Measurements from ENCODE around the gene PLA2G4E. TPM values are rescaled to one million over a fixed set of nuclear protein-coding genes. Genes with fewer than 3 reads are reported as not detected.

Gene PLA2G4E
- total RNA-seq, 4 donors from 2014 or later, result 1.1 to 89.5 (median 9.2) TPM

DNA sequence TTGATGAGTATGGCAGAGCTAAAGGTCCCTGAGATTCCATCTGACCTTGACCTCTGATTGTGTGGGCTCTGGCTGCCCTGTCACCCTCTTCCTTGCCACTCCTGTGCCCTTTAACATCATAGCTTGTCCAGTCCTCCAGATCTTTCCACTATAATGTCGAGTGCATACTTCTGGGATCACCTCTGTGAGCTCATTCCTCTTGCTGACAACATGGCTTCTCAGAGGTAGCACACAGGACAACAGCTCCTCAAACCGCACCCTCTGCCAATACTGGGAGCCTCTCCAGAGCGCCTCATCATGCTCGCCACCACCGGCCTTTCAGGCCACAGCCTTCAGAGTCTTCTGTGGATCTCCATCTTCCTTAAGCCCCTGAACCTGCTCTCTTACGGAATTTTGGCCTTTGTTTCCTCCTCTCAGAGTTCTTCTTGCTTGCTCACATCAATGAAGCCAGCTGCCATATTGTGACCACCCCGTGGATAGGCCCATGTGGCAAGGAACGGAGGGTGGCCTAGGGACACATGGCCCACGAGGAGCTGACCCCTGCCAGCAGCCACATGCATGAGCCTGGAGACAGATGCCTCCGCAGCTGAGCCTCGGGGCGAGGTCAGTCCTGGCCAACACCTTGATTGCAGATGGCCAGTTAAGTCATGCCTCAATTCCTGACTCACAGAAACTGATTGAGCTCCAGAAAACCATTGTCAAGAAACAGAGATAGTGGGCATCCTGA is 42.4 kb upstream of the PLA2G4E start:
- WGBS, 2 donors, result 69 to 87% methylated on average over 7 to 10 of the region's 12 CpGs
- H3K4me3 ChIP-seq, result no peak overlapping the region
- no peaks in the 10 kb centered on the region for H3K36me3 ChIP-seq
- no peaks in the 10 kb centered on the region for H3K9me3 ChIP-seq
- H3K27ac ChIP-seq, result no peak overlapping the region
- TF ChIP-seq, protein P1, sequence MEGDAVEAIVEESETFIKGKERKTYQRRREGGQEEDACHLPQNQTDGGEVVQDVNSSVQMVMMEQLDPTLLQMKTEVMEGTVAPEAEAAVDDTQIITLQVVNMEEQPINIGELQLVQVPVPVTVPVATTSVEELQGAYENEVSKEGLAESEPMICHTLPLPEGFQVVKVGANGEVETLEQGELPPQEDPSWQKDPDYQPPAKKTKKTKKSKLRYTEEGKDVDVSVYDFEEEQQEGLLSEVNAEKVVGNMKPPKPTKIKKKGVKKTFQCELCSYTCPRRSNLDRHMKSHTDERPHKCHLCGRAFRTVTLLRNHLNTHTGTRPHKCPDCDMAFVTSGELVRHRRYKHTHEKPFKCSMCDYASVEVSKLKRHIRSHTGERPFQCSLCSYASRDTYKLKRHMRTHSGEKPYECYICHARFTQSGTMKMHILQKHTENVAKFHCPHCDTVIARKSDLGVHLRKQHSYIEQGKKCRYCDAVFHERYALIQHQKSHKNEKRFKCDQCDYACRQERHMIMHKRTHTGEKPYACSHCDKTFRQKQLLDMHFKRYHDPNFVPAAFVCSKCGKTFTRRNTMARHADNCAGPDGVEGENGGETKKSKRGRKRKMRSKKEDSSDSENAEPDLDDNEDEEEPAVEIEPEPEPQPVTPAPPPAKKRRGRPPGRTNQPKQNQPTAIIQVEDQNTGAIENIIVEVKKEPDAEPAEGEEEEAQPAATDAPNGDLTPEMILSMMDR (IDR thresholded peaks at IDR 0.05), result no peak
- no peak for TF ChIP-seq POLR2A (IDR thresholded peaks at IDR 0.05)
- DNase-seq, result no peak
- H3K4me1 ChIP-seq, result peaks cover 0 to 17% (median 0%) of the 10 kb centered on the region in 3 donors
- peaks cover 0 to 17% (median 0%) of the 10 kb centered on the region in 4 donors for H3K27me3 ChIP-seq
- intact Hi-C loops (cut with DNase I), result loop anchor here (5.0 kb wide), 1 partner anchor 76 kb away; no protein-coding TSS in a partner anchor

DNA sequence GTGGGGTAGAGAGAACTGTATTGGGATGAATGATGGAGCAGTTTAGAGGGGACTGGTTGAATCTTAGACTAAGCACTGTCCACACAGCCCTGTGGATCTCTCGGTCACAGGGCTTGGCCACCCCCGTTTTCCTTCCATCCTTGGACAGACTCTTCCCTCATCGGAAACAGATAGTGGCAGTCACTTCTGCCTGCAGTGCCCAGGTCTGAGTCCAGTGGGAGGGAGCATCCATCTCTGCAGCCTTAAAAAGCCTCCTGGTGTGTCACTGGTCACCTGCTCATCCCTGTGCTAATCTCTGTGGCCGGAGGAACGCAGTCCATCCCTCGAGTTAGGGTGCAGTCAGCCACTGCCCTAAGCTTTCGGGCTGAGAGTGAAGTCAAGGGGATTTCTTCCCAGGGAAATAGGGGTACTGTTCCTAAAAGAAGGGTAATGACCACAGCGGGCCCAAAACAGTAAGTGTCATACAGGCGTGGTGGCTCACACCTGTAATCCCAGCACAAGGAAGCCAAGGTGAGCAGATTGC is 41.5 kb upstream of the PLA2G4E start:
- no peak for DNase-seq
- Histone ChIP-seq H3K9me3 (no peaks in the 10 kb centered on the region), H3K27ac (no peak overlapping the region), H3K27me3 (peaks cover 0 to 17% (median 0%) of the 10 kb centered on the region in 4 donors), H3K36me3 (no peaks in the 10 kb centered on the region), H3K4me1 (peaks cover 0 to 25% (median 0%) of the 10 kb centered on the region in 3 donors), H3K4me3 (no peak overlapping the region)
- TF ChIP-seq, protein P1 (IDR thresholded peaks at IDR 0.05), result no peak
- TF ChIP-seq POLR2A (IDR thresholded peaks at IDR 0.05), result no peak
- WGBS, 2 donors, result 85 to 87% methylated on average over 4 to 5 of the region's 9 CpGs
- intact Hi-C loops (cut with DNase I), result loop anchor here (5.0 kb wide), 1 partner anchor 75 kb away; no protein-coding TSS in a partner anchor

- no peaks in the 10 kb centered on the region for H3K9me3 ChIP-seq
- intact Hi-C loops (cut with DNase I), result loop anchor here (5.0 kb wide), 1 partner anchor 73 kb away; no protein-coding TSS in a partner anchor
- DNase-seq, result no peak
Observed at GRCh38 chr15:42060797-42061196, 40.0 kb upstream of the PLA2G4E start.

GRCh38 chr15:42060477-42060763 is 39.6 kb upstream of the PLA2G4E start:
- WGBS, 2 donors, result 81% methylated on average over 4 of the region's 4 CpGs
- Histone ChIP-seq H3K4me3 (no peak overlapping the region), H3K4me1 (peaks cover 7 to 24% (median 7%) of the 10 kb centered on the region in 3 donors), H3K27ac (no peak overlapping the region), H3K27me3 (peaks cover 0 to 7% (median 0%) of the 10 kb centered on the region in 4 donors), H3K36me3 (no peaks in the 10 kb centered on the region), H3K9me3 (no peaks in the 10 kb centered on the region)
- TF ChIP-seq POLR2A (IDR thresholded peaks at IDR 0.05), result no peak
- TF ChIP-seq, protein P1 (IDR thresholded peaks at IDR 0.05), result no peak
- intact Hi-C loops (cut with DNase I), result loop anchor here (5.0 kb wide), 1 partner anchor 73 kb away; no protein-coding TSS in a partner anchor
- no peak for DNase-seq

More at GRCh38 chr15:42060797-42061196, 40.0 kb upstream of the PLA2G4E start:
- 68 to 72% methylated on average over 5 of the region's 5 CpGs for WGBS, 2 donors
- Histone ChIP-seq H3K27me3 (peaks cover 0 to 10% (median 0%) of the 10 kb centered on the region in 4 donors), H3K27ac (no peak overlapping the region), H3K4me1 (peaks cover 7 to 26% (median 7%) of the 10 kb centered on the region in 3 donors), H3K36me3 (no peaks in the 10 kb centered on the region), H3K4me3 (no peak overlapping the region)
- TF ChIP-seq, protein P1 (IDR thresholded peaks at IDR 0.05), result no peak
- no peak for TF ChIP-seq POLR2A (IDR thresholded peaks at IDR 0.05)

All from esophagus squamous epithelium (tissue), 5 donors.